HUES6 (cell line): ENCODE data around the gene CDK11B.
A peak's percentile ranks its signal among the peaks of the same experiment; 100 is the strongest.
"Not testable (repeated sequence)": the region's sequence is repeated elsewhere in the genome, so short reads cannot be mapped to it uniquely, and the experiment has no call there.

Experiments used
- H3K27ac ChIP-seq: 2 replicates; pipeline ENCODE4 v1.7.0; 2013; ENCODE audit warnings: low read depth, mild to moderate bottlenecking, low read length, inconsistent platforms
- H3K27me3 ChIP-seq: 2 replicates; pipeline ENCODE4 v1.6.1; 2013; ENCODE audit warnings: low read length; ENCODE audit not compliant: control insufficient read depth, insufficient read depth
- H3K36me3 ChIP-seq: 2 replicates; pipeline ENCODE4 v1.6.1; 2013; ENCODE audit warnings: low read length; ENCODE audit not compliant: control insufficient read depth, insufficient read depth
- H3K4me1 ChIP-seq: 2 replicates; pipeline ENCODE4 v1.6.1; 2013; ENCODE audit warnings: low read length; ENCODE audit not compliant: control insufficient read depth, insufficient read depth
- H3K4me3 ChIP-seq: 2 replicates; pipeline ENCODE4 v1.5.1; 2013; ENCODE audit warnings: low read depth, low read length
- H3K9ac ChIP-seq: one replicate; pipeline ENCODE4 v1.6.1; 2013; ENCODE audit warnings: mild to moderate bottlenecking, low read length
- H3K9me3 ChIP-seq: 2 replicates; pipeline ENCODE4 v1.6.1; 2013; ENCODE audit warnings: low read depth, low read length; ENCODE audit not compliant: control insufficient read depth, insufficient read depth

CDK11B gene

DNA sequence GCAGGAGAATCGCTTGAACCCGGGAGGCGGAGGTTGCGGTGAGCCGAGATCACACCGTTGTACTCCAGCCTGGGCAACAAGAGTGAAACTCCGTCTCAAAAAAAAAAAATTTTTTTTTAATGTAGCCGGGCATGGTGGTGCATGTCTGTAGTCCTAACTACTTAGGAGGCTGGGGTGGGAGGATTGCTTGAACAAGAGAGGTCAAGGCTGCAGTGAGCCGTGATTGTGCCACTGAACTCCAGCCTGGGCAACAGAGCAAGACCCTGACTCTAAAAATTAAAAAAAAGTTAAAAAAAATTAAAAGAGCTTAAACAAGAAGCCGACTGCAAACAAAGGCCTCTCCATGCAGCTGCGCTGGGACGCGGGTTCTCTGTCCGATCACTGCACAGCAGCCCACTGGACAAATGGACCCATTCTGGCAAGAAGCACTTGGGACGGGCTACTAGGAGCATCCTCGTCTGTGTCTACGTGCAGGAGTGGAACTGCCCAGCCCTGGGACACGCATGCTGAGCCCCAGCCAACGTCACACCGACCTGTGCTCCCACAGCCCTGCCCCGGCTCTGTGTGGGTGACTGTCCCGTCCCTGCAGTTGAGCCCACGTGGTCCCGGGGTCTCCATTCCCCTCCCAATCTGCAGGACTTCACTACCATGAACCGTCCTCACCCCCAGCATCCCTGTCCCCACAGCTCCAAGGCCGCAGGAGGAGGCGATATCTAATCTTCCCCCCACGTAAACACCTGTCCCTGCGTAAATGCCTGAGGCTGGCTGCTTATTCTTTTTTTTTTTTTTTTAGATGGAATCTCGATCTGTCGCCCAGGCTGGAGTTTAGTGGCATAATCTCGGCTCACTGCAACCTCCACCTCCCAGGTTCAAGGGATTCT lies 21.5 kb upstream of the CDK11B start:
- Histone ChIP-seq H3K36me3 (0 out of 2 replicates have a peak, but pooled peaks cover 3% of the 10 kb centered on the region), H3K4me3 (no peak overlapping the region), H3K9me3 (no peaks in the 10 kb centered on the region), H3K4me1 (peaks cover 32% of the 10 kb centered on the region), H3K27ac (no peak overlapping the region), H3K9ac (no peak overlapping the region), H3K27me3 (no peaks in the 10 kb centered on the region)

DNA sequence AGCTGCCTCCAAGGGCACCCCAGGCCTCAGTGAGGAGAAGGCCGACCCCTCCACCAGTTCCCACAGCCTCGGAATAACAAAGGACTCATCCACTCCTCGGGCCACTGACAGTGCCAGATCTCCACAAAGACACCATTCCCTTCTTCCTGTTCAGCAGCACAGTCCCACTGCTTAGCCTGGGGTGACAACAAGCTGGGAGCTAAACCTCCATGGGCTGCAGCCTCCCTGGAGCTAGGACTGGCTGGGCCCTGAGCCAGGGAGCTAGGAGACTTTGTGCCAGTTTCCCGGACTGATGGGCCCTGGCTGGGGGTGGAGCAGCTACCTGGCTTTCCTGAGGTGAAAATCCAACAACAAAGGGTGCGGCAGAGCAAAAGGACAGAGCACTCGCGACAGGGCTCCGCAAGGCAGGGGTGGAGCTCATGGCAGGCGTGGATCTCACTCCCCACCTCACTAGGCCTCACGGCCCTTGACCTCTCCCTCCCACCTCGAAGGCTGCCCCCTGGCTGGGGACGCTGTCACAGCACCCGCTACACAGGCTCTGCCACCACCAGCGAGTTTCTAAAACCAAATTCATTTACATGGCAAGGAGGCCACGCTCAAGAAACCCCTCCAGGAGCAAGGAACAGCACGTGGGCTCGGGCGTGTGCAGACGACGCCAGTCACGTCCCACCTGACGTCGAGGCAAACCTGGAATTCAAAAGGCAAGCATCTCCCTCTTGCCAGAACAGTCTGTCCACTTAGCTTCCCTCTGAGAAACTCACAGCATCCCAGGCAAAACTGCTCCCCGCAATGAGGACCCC lies 20.0 kb upstream of the CDK11B start:
- H3K4me1 ChIP-seq = peaks cover 25% of the 10 kb centered on the region
- H3K27me3 ChIP-seq = no peaks in the 10 kb centered on the region
- H3K9ac ChIP-seq = peak overlapping the region; percentile 41
- no peaks in the 10 kb centered on the region for H3K9me3 ChIP-seq
- no peak overlapping the region for H3K4me3 ChIP-seq
- peak overlapping the region; percentile 38 for H3K27ac ChIP-seq
- H3K36me3 ChIP-seq = peaks cover 3% of the 10 kb centered on the region; the same call in 1 of the 2 replicates

DNA sequence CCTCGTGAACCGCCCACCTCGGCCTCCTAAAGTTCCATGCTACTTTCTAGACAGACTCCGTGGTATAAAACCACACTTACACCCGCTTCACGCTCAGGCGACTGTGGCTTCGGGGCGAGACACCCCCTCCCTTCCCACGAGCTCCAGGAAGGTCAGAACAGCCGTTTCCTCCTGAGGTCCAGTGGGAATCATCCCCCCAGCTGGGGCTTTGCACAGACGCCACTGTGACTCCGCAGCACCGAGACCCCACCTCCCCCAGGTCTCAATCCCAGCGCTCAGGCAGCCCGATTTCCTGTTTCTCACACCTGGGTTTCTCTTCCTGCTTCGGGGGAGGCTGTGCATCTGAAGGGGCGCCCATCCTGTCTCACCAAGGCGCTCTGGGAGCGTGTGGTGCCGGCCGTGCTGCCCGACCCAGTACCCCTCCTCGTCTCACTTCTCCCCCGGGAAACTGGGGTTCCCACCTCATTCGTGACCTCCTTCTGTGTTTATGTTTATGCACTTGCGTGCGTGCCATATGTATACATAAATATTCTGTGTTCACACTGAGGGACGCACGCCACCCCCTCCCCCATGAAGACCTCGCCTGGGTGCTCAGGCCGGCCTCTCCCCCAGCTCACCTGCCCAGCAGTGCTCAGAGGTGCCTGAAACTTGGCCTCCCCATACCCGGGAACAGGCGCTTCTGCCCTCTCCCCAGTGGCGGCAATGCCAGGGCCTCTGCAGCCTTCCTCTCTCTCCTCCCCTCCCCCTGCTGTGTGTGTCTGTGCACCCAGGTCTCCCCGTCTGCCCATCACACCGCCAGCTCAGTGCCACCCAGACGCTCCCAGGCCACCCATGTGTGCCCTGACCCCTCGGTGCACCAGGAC lies 19.1 kb upstream of the CDK11B start:
- Histone ChIP-seq H3K9ac (no peak overlapping the region), H3K27me3 (no peaks in the 10 kb centered on the region), H3K9me3 (no peaks in the 10 kb centered on the region), H3K4me1 (peaks cover 18% of the 10 kb centered on the region), H3K27ac (peak overlapping the region; percentile 38), H3K4me3 (no peak overlapping the region), H3K36me3 (peaks cover 3% of the 10 kb centered on the region; the same call in 1 of the 2 replicates)

DNA sequence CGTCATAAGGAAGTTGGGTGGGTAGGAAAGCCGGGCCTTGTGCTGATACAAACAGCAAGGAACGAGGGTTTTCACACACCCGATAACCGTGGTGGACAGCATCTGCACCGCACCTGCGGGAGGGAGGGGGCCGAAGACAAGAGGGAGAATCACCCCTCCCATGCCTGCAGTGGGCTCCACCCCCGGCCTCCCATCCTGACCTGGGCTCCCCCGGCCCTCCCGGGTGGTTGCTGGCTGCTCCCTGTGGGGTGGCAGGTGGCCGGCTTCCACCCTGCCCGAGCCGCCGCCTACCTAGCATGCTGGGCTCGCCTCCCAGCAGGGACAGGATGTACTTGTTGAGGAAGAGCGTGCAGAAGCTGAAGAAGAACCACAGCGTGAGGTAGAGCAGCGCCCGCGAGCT lies 17.3 kb upstream of the CDK11B start:
- H3K9ac ChIP-seq, H3K9me3 ChIP-seq, H3K4me3 ChIP-seq, H3K27ac ChIP-seq, H3K27me3 ChIP-seq: not testable (repeated sequence)
- H3K4me1 ChIP-seq = peaks cover 17% of the 10 kb centered on the region
- peaks cover 15% of the 10 kb centered on the region for H3K36me3 ChIP-seq

DNA sequence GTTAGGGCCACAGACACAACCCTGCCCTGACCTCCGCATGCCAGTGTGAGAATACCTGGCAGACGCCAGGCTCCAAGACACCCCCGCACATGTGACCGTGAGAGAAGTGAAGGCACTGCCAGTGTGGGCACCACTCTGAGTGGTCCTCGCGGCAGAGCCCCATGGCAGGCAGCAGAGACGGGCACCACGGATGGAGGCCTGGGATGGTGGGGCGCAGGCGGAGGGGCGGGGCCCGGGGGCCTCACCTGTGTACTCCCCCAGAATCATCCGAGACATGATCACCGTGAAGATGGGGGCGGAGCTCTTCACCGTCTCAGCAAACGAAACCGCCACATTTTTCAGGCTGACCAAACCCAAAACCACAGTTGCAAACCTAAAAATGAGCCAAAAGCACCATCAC lies 16.4 kb upstream of the CDK11B start:
- H3K4me3 ChIP-seq, H3K9me3 ChIP-seq, H3K27me3 ChIP-seq, H3K9ac ChIP-seq, H3K27ac ChIP-seq: not testable (repeated sequence)
- H3K36me3 ChIP-seq = peaks cover 21% of the 10 kb centered on the region
- H3K4me1 ChIP-seq = peaks cover 17% of the 10 kb centered on the region

DNA sequence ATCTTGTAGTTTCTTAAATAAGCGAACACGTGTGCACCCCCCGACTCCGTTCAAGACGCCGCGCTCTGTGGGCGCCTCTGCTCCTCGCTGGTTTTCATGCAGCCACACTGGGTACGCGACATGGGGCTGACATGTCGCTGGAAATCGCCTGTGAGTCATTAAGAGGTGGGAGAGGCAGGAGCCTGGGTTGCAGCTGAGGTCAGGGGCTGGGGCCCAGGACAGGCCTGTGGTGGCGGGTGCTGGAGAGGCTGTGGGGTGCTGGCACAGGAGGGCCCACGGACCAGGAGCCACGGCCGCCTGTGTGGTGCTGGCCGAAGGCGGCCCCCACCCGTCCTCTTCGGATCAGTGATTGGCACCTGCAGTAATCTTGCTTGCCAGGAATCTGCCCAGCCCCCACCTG lies 16.0 kb upstream of the CDK11B start:
- not testable (repeated sequence) for H3K27ac ChIP-seq, H3K4me3 ChIP-seq, H3K9ac ChIP-seq, H3K9me3 ChIP-seq, H3K27me3 ChIP-seq
- Histone ChIP-seq H3K4me1 (peaks cover 17% of the 10 kb centered on the region), H3K36me3 (peaks cover 24% of the 10 kb centered on the region)

DNA sequence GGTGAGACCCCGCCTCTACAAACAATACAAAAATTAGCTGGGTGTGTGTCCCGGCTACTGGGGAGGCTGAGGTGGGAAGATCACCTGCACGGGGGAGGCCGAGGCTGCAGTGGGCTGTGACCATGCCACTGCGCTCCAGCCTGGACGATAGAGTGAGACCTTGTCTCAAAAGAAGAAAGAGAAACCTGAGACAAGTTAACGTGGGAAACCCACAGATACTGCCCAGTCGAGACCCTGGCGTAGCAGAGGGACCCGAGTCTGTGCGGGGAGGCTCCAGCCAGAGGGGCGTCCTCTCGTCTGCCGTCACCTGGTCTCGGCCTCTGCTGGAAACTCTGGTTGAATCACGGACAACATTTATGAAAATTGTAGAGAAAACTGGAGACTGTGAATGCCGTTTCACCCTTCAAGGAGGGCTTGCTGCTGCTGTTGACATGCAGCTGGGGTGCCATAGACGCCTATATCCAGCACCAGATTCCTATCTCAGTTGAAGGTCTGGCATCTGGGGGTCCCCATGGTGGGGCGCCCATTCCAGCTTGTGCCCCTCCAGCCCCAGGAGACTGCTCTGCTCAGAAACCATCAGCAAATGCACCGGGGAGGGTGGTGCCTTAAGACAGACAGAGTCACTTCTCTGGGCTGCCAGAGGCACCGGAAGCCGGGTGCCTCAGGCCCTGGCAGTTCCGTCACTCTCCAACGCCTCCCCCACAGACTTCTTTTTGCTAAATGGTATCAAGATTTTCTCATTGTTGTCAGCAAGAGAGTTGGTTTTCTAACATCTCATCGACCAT lies 13.6 kb upstream of the CDK11B start:
- no peak overlapping the region for H3K4me3 ChIP-seq
- no peak overlapping the region for H3K27ac ChIP-seq

DNA sequence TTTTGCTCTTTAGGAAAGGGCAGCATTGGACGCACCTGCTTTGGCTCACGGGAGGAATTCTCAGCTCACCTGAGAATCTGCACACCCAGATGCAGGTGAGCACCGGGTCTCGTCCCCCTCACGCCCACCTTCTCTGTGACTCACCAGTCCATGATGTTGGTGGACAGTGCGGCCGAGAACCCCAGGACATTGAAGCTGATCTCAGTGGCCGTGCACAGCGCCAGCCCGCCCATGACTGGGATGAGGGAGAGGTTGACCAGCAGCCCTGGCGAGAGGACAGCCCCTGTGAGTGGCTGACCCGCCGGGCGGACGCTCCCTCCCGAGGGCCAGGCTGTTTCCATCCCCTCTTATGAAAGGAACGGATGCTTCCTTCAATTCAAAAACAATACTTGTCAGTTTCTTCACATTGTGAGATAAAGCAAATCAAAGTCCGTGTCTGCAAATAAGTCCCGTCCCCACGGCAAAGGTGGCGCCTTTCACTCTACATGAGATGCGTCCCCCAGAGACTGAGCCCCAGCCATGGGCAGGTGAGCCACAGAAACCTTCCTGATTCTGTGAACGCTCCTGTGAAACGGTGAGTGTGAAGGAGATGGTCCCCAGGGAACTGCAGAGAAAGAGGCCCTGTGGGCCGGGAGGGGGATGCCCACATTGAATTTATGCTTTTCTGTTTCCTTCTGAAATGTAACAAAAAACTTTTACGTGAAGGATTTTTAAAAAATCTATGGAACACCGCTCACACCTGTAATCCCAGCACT lies 12.7 kb upstream of the CDK11B start:
- H3K36me3 ChIP-seq = peaks cover 35% of the 10 kb centered on the region
- no peak overlapping the region for H3K4me3 ChIP-seq
- H3K4me1 ChIP-seq = no peaks in the 10 kb centered on the region
- no peak overlapping the region for H3K9ac ChIP-seq
- H3K27ac ChIP-seq = no peak overlapping the region
- no peaks in the 10 kb centered on the region for H3K27me3 ChIP-seq
- no peaks in the 10 kb centered on the region for H3K9me3 ChIP-seq

More for the DNA sequence above, 13.6 kb upstream of the CDK11B start:
- Histone ChIP-seq H3K36me3 (peaks cover 34% of the 10 kb centered on the region), H3K4me1 (no peaks in the 10 kb centered on the region), H3K9ac (no peak overlapping the region), H3K27me3 (no peaks in the 10 kb centered on the region), H3K9me3 (no peaks in the 10 kb centered on the region)

DNA sequence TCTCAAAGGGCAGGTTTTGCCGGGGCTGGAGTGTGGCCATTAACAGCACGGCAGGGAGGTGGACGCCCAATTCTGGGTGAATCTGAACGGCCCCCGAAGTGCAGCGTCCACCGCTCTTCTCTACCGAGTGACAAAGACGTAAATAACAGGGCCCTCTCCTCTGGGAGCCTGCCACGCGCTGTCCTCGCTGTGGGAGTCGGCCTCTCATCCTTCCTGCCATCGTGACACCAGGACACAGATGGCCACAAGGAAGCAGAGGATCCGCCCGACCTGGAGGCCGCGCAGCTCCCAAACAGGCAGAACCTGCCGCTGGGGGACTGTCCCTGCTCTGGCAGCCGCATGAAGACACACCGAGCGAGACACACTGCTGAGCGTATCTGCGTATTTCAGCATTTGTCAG lies 12.1 kb upstream of the CDK11B start:
- no peak overlapping the region for H3K27ac ChIP-seq
- H3K9ac ChIP-seq = no peak overlapping the region
- peaks cover 42% of the 10 kb centered on the region for H3K36me3 ChIP-seq

More for the DNA sequence above, 12.1 kb upstream of the CDK11B start:
- H3K9me3 ChIP-seq = no peaks in the 10 kb centered on the region
- H3K27me3 ChIP-seq = no peaks in the 10 kb centered on the region
- H3K4me3 ChIP-seq = no peak overlapping the region
- H3K4me1 ChIP-seq = no peaks in the 10 kb centered on the region
